Activated T-helper 17 cell treated with anti-CD3 and anti-CD28 coated beads, Interleukin-2, amount 50 U/mL, for 72 hours (primary cell): ENCODE results near the gene TFPI. TPM values are rescaled to one million over a fixed set of nuclear protein-coding genes. Genes with fewer than 3 reads are reported as not detected.
"Not testable (repeated sequence)": the region's sequence is repeated elsewhere in the genome, so short reads cannot be mapped to it uniquely, and the experiment has no call there.

Experiments used
- ATAC-seq: fragments of 150-1000 bp; cut with Tn5 transposase; replicated peaks from 2 replicates; pipeline ENCODE4 v1.10.0; 2021; ENCODE audit warnings: mild to moderate bottlenecking, moderate library complexity
- H3K27ac Mint-ChIP-seq: one replicate; pipeline ENCODE4 v1.8.0; 2022; ENCODE audit warnings: mixed read lengths
- H3K27me3 Mint-ChIP-seq: one replicate; pipeline ENCODE4 v1.8.0; 2022; ENCODE audit warnings: mixed read lengths
- H3K36me3 Mint-ChIP-seq: one replicate; pipeline ENCODE4 v1.8.0; 2022; ENCODE audit warnings: low read depth, mild to moderate bottlenecking, mixed read lengths
- H3K4me1 Mint-ChIP-seq: one replicate; pipeline ENCODE4 v1.8.0; 2022; ENCODE audit warnings: mixed read lengths
- H3K4me3 Mint-ChIP-seq: one replicate; pipeline ENCODE4 v1.8.0; 2022; ENCODE audit warnings: mild to moderate bottlenecking, mixed read lengths
- H3K9me3 Mint-ChIP-seq: one replicate; pipeline ENCODE4 v1.8.0; 2022; ENCODE audit warnings: mixed read lengths
- total RNA-seq, 2 donors: library from RNA; stranded (reverse); gene quantifications; one replicate each; pipeline ENCODE4 v1.2.3, GENCODE V29; 2022

TFPI gene
- total RNA-seq, 2 donors from 2014 or later = 0.13 to 0.30 TPM

- H3K9me3 Mint-ChIP-seq, H3K4me3 Mint-ChIP-seq, ATAC-seq, H3K36me3 Mint-ChIP-seq, H3K27ac Mint-ChIP-seq, H3K4me1 Mint-ChIP-seq: not testable (repeated sequence)
- H3K27me3 Mint-ChIP-seq = peaks cover 14% of the 10 kb centered on the region
Measured at GRCh38 chr2:187510419-187511355, 43.5 kb downstream of the TFPI start.

GRCh38 chr2:187509667-187510417 lies 44.4 kb downstream of the TFPI start:
- peaks cover 4% of the 10 kb centered on the region for H3K9me3 Mint-ChIP-seq
- peaks cover 14% of the 10 kb centered on the region for H3K27me3 Mint-ChIP-seq
- H3K36me3 Mint-ChIP-seq = no peaks in the 10 kb centered on the region
- no peak for ATAC-seq
- H3K27ac Mint-ChIP-seq = no peak overlapping the region
- no peak overlapping the region for H3K4me3 Mint-ChIP-seq
- H3K4me1 Mint-ChIP-seq = no peaks in the 10 kb centered on the region

- Mint-ChIP-seq H3K4me1 (no peaks in the 10 kb centered on the region), H3K27ac (no peak overlapping the region), H3K4me3 (no peak overlapping the region), H3K36me3 (no peaks in the 10 kb centered on the region), H3K27me3 (peaks cover 17% of the 10 kb centered on the region), H3K9me3 (peaks cover 3% of the 10 kb centered on the region)
- ATAC-seq = no peak
Measured at GRCh38 chr2:187506416-187506815, 47.8 kb downstream of the TFPI start.

- ATAC-seq = no peak
- H3K9me3 Mint-ChIP-seq = no peaks in the 10 kb centered on the region
- peaks cover 12% of the 10 kb centered on the region for H3K27me3 Mint-ChIP-seq
- no peaks in the 10 kb centered on the region for H3K36me3 Mint-ChIP-seq
- no peak overlapping the region for H3K27ac Mint-ChIP-seq
- H3K4me3 Mint-ChIP-seq = no peak overlapping the region
- H3K4me1 Mint-ChIP-seq = no peaks in the 10 kb centered on the region
Measured at GRCh38 chr2:187505065-187505672, 49.1 kb downstream of the TFPI start.

- no peaks in the 10 kb centered on the region for H3K4me1 Mint-ChIP-seq
- no peak overlapping the region for H3K4me3 Mint-ChIP-seq
- ATAC-seq = no peak
- H3K9me3 Mint-ChIP-seq = no peaks in the 10 kb centered on the region
- no peaks in the 10 kb centered on the region for H3K36me3 Mint-ChIP-seq
- no peak overlapping the region for H3K27ac Mint-ChIP-seq
- peaks cover 5% of the 10 kb centered on the region for H3K27me3 Mint-ChIP-seq
Measured at GRCh38 chr2:187504312-187504921, 49.8 kb downstream of the TFPI start.

GRCh38 chr2:187503700-187504099 lies 50.5 kb downstream of the TFPI start:
- H3K4me1 Mint-ChIP-seq = no peaks in the 10 kb centered on the region
- no peak overlapping the region for H3K4me3 Mint-ChIP-seq
- no peaks in the 10 kb centered on the region for H3K36me3 Mint-ChIP-seq

GRCh38 chr2:187502467-187502866 lies 51.8 kb downstream of the TFPI start:
- no peaks in the 10 kb centered on the region for H3K9me3 Mint-ChIP-seq
- no peaks in the 10 kb centered on the region for H3K4me1 Mint-ChIP-seq
- no peak overlapping the region for H3K4me3 Mint-ChIP-seq
- no peak for ATAC-seq
- H3K27me3 Mint-ChIP-seq = peaks cover 5% of the 10 kb centered on the region
- no peak overlapping the region for H3K27ac Mint-ChIP-seq
- no peaks in the 10 kb centered on the region for H3K36me3 Mint-ChIP-seq

More at GRCh38 chr2:187503700-187504099, 50.5 kb downstream of the TFPI start:
- no peak overlapping the region for H3K27ac Mint-ChIP-seq
- ATAC-seq = no peak
- peaks cover 5% of the 10 kb centered on the region for H3K27me3 Mint-ChIP-seq
- no peaks in the 10 kb centered on the region for H3K9me3 Mint-ChIP-seq

GRCh38 chr2:187500585-187501359 lies 53.5 kb downstream of the TFPI start:
- no peaks in the 10 kb centered on the region for H3K4me1 Mint-ChIP-seq
- no peak overlapping the region for H3K27ac Mint-ChIP-seq
- peaks cover 5% of the 10 kb centered on the region for H3K27me3 Mint-ChIP-seq
- H3K9me3 Mint-ChIP-seq = no peaks in the 10 kb centered on the region
- no peak overlapping the region for H3K4me3 Mint-ChIP-seq
- ATAC-seq = no peak
- H3K36me3 Mint-ChIP-seq = no peaks in the 10 kb centered on the region

- H3K9me3 Mint-ChIP-seq = no peaks in the 10 kb centered on the region
- no peak for ATAC-seq
Measured at GRCh38 chr2:187499941-187500532, 54.2 kb downstream of the TFPI start.

GRCh38 chr2:187497858-187498463 lies 56.3 kb downstream of the TFPI start:
- no peaks in the 10 kb centered on the region for H3K9me3 Mint-ChIP-seq
- no peak overlapping the region for H3K4me3 Mint-ChIP-seq
- no peak overlapping the region for H3K27ac Mint-ChIP-seq
- peaks cover 5% of the 10 kb centered on the region for H3K27me3 Mint-ChIP-seq
- no peaks in the 10 kb centered on the region for H3K4me1 Mint-ChIP-seq
- no peak for ATAC-seq
- no peaks in the 10 kb centered on the region for H3K36me3 Mint-ChIP-seq

More at GRCh38 chr2:187499941-187500532, 54.2 kb downstream of the TFPI start:
- H3K4me3 Mint-ChIP-seq = no peak overlapping the region
- H3K27ac Mint-ChIP-seq = no peak overlapping the region
- H3K27me3 Mint-ChIP-seq = peaks cover 5% of the 10 kb centered on the region
- no peaks in the 10 kb centered on the region for H3K4me1 Mint-ChIP-seq
- no peaks in the 10 kb centered on the region for H3K36me3 Mint-ChIP-seq

GRCh38 chr2:187497140-187497539 lies 57.1 kb downstream of the TFPI start:
- H3K27me3 Mint-ChIP-seq = no peaks in the 10 kb centered on the region
- H3K27ac Mint-ChIP-seq = no peak overlapping the region

GRCh38 chr2:187495324-187495723 lies 58.9 kb downstream of the TFPI start:
- Mint-ChIP-seq H3K4me1 (no peaks in the 10 kb centered on the region), H3K27ac (no peak overlapping the region), H3K36me3 (no peaks in the 10 kb centered on the region), H3K4me3 (no peak overlapping the region), H3K27me3 (no peaks in the 10 kb centered on the region), H3K9me3 (no peaks in the 10 kb centered on the region)
- no peak for ATAC-seq

More at GRCh38 chr2:187497140-187497539, 57.1 kb downstream of the TFPI start:
- Mint-ChIP-seq H3K4me1 (no peaks in the 10 kb centered on the region), H3K4me3 (no peak overlapping the region), H3K36me3 (no peaks in the 10 kb centered on the region), H3K9me3 (no peaks in the 10 kb centered on the region)
- ATAC-seq = no peak
